KOPT-K1 (cell line): ENCODE measurements around the gene ZYG11B.
"Not testable (repeated sequence)": the region's sequence is repeated elsewhere in the genome, so short reads cannot be mapped to it uniquely, and the experiment has no call there.

ENCODE experiments used
- H3K27ac ChIP-seq: fragments of 200-600 bp; sonication (generic); 2 replicates; pipeline ENCODE4 v1.5.1; 2016; ENCODE audit warnings: antibody characterized with exemption, mild to moderate bottlenecking, low read depth, low read length; ENCODE audit not compliant: poor library complexity, severe bottlenecking
- H3K36me3 ChIP-seq: fragments of 200-600 bp; sonication (generic); 2 replicates; pipeline ENCODE4 v1.5.1; 2017; ENCODE audit warnings: antibody characterized with exemption, mild to moderate bottlenecking, low read length, moderate library complexity; ENCODE audit not compliant: insufficient read depth
- H3K9me3 ChIP-seq: fragments of 200-600 bp; sonication (generic); 2 replicates; pipeline ENCODE4 v1.5.1; 2017; ENCODE audit warnings: antibody characterized with exemption, low read length, mild to moderate bottlenecking; ENCODE audit not compliant: insufficient read depth, poor library complexity, severe bottlenecking

Gene ZYG11B

GRCh38 chr1:52726265-52727113, at the start of gene ZYG11B:
ZYG11B (plus strand) TSS chr1:52726453; CDS start chr1:52726654, 201 bp downstream.
- H3K36me3 ChIP-seq: no peaks in the 10 kb centered on the region
- peak within 1 kb of the TSS; percentile 49 for H3K27ac ChIP-seq
- H3K9me3 ChIP-seq: no peaks in the 10 kb centered on the region

- Histone ChIP-seq H3K36me3 (no peaks in the 10 kb centered on the region), H3K9me3 (no peaks in the 10 kb centered on the region), H3K27ac (no peak overlapping the region)
Observed at GRCh38 chr1:52677076-52677806, 49.0 kb upstream of the ZYG11B start.

GRCh38 chr1:52679048-52679447, 47.2 kb upstream of the ZYG11B start:
- Histone ChIP-seq H3K27ac (no peak overlapping the region), H3K9me3 (no peaks in the 10 kb centered on the region), H3K36me3 (no peaks in the 10 kb centered on the region)

GRCh38 chr1:52679498-52679897, 46.8 kb upstream of the ZYG11B start:
- Histone ChIP-seq H3K9me3 (no peaks in the 10 kb centered on the region), H3K36me3 (peaks cover 2% of the 10 kb centered on the region; the same call in 1 of the 2 replicates), H3K27ac (no peak overlapping the region)

GRCh38 chr1:52680353-52680752, 45.9 kb upstream of the ZYG11B start:
- Histone ChIP-seq H3K27ac (no peak overlapping the region), H3K36me3 (peaks cover 10% of the 10 kb centered on the region; the same call in 1 of the 2 replicates), H3K9me3 (no peaks in the 10 kb centered on the region)

GRCh38 chr1:52681136-52681535, 45.1 kb upstream of the ZYG11B start:
- Histone ChIP-seq H3K36me3 (peaks cover 14% of the 10 kb centered on the region; the same call in 1 of the 2 replicates), H3K27ac (no peak overlapping the region), H3K9me3 (no peaks in the 10 kb centered on the region)

GRCh38 chr1:52683367-52683940, 42.8 kb upstream of the ZYG11B start:
- no peak overlapping the region for H3K27ac ChIP-seq
- H3K9me3 ChIP-seq: no peaks in the 10 kb centered on the region
- H3K36me3 ChIP-seq: peaks cover 35% of the 10 kb centered on the region

GRCh38 chr1:52684545-52684944, 41.7 kb upstream of the ZYG11B start:
- no peaks in the 10 kb centered on the region for H3K9me3 ChIP-seq
- H3K36me3 ChIP-seq: peaks cover 42% of the 10 kb centered on the region
- no peak overlapping the region for H3K27ac ChIP-seq

- Histone ChIP-seq H3K36me3 (peaks cover 57% of the 10 kb centered on the region), H3K27ac (peak overlapping the region; percentile 24)
- H3K9me3 ChIP-seq: not testable (repeated sequence)
Observed at GRCh38 chr1:52686261-52686751, 39.9 kb upstream of the ZYG11B start.

GRCh38 chr1:52686830-52687229, 39.4 kb upstream of the ZYG11B start:
- no peaks in the 10 kb centered on the region for H3K9me3 ChIP-seq
- no peak overlapping the region for H3K27ac ChIP-seq
- H3K36me3 ChIP-seq: peaks cover 62% of the 10 kb centered on the region

- H3K9me3 ChIP-seq: no peaks in the 10 kb centered on the region
- peaks cover 57% of the 10 kb centered on the region for H3K36me3 ChIP-seq
- no peak overlapping the region for H3K27ac ChIP-seq
Observed at GRCh38 chr1:52691821-52692220, 34.4 kb upstream of the ZYG11B start.

GRCh38 chr1:52692697-52693096, 33.6 kb upstream of the ZYG11B start:
- no peaks in the 10 kb centered on the region for H3K9me3 ChIP-seq
- peaks cover 49% of the 10 kb centered on the region for H3K36me3 ChIP-seq
- H3K27ac ChIP-seq: no peak overlapping the region

- not testable (repeated sequence) for H3K9me3 ChIP-seq, H3K27ac ChIP-seq
- peaks cover 42% of the 10 kb centered on the region for H3K36me3 ChIP-seq
Observed at GRCh38 chr1:52693351-52693750, 32.9 kb upstream of the ZYG11B start.

GRCh38 chr1:52693843-52694242, 32.4 kb upstream of the ZYG11B start:
- Histone ChIP-seq H3K27ac (no peak overlapping the region), H3K36me3 (peaks cover 39% of the 10 kb centered on the region), H3K9me3 (no peaks in the 10 kb centered on the region)

GRCh38 chr1:52695627-52696026, 30.6 kb upstream of the ZYG11B start:
- H3K27ac ChIP-seq: no peak overlapping the region
- H3K9me3 ChIP-seq: no peaks in the 10 kb centered on the region
- peaks cover 25% of the 10 kb centered on the region for H3K36me3 ChIP-seq
